ENCODE measurements around the gene GRID1.

Gene GRID1

GRCh38 chr10:86366033-86366901 lies at the start of gene GRID1:
Gene GRID1, minus strand, starts transcription at chr10:86366795.
- DNase-seq (ENCODE audit: low spot score): peak; percentile 66

GRCh38 chr10:86415583-86415982 lies 49.0 kb upstream of the GRID1 start:
- DNase-seq (ENCODE audit: low spot score): no peak

- DNase-seq (ENCODE audit: low spot score): no peak
Measured at GRCh38 chr10:86415116-86415515, 48.5 kb upstream of the GRID1 start.

GRCh38 chr10:86413046-86413728 lies 46.6 kb upstream of the GRID1 start:
- no peak for DNase-seq (ENCODE audit: low spot score)

GRCh38 chr10:86411852-86412560 lies 45.4 kb upstream of the GRID1 start:
- no peak for DNase-seq (ENCODE audit: low spot score)

GRCh38 chr10:86411281-86411841 lies 44.8 kb upstream of the GRID1 start:
- peak; percentile 79 for DNase-seq (ENCODE audit: low spot score)

GRCh38 chr10:86410542-86411124 lies 44.0 kb upstream of the GRID1 start:
- DNase-seq (ENCODE audit: low spot score): peak; percentile 51

GRCh38 chr10:86409183-86409582 lies 42.6 kb upstream of the GRID1 start:
- DNase-seq (ENCODE audit: low spot score): no peak

GRCh38 chr10:86403183-86403797 lies 36.7 kb upstream of the GRID1 start:
- DNase-seq (ENCODE audit: low spot score): peak; percentile 13

- DNase-seq (ENCODE audit: low spot score): peak; percentile 47
Measured at GRCh38 chr10:86402283-86402941, 35.8 kb upstream of the GRID1 start.

GRCh38 chr10:86401588-86402282 lies 35.1 kb upstream of the GRID1 start:
- peak; percentile 37 for DNase-seq (ENCODE audit: low spot score)

GRCh38 chr10:86400705-86401587 lies 34.4 kb upstream of the GRID1 start:
- peak; percentile 74 for DNase-seq (ENCODE audit: low spot score)

GRCh38 chr10:86399879-86400704 lies 33.5 kb upstream of the GRID1 start:
- peak; percentile 96 for DNase-seq (ENCODE audit: low spot score)

GRCh38 chr10:86399514-86399878 lies 32.9 kb upstream of the GRID1 start:
- no peak for DNase-seq (ENCODE audit: low spot score)

- DNase-seq (ENCODE audit: low spot score): no peak
Measured at GRCh38 chr10:86397120-86397519, 30.5 kb upstream of the GRID1 start.

GRCh38 chr10:86393862-86394455 lies 27.4 kb upstream of the GRID1 start:
- peak; percentile 11 for DNase-seq (ENCODE audit: low spot score)

GRCh38 chr10:86393362-86393761 lies 26.8 kb upstream of the GRID1 start:
- DNase-seq (ENCODE audit: low spot score): peak; percentile 54

- DNase-seq (ENCODE audit: low spot score): no peak
Measured at GRCh38 chr10:86392723-86393094, 26.1 kb upstream of the GRID1 start.

Measured in AG20443 (cell line).